Measurements from ENCODE around the gene TARDBP. TPM values are rescaled to one million over a fixed set of nuclear protein-coding genes. Genes with fewer than 3 reads are reported as not detected.

TARDBP gene
- total and polyA plus RNA-seq, 9 of the 15 experiments (the other 6 are each of a cell fraction or from before 2014, with no cell fraction given): 122 to 515 (median 243) TPM

DNA sequence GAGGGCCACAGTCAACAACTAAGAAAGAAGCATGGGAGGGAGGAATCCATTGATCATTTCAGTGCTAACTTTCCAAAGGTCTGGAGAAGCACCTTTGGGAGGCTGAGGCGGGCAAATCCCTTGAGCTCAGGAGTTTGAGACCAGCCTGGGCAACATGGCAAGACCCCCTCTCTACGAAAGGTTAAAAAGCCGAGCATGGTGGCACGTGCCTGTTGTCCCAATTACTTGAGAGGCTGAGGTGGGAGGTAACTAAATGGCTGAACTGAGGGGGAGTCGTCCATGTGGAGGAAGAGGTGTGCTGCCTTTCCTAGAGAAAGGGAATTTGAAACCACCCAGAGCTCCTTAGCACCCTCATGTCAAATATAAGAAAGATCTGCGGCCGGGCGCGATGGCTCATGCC lies 18.4 kb downstream of the TARDBP start:
- no TSS peak for BruUV-seq (replicated peaks)
- no peak overlapping the region for H3K4me3 ChIP-seq
- H3K36me3 ChIP-seq (ENCODE audit: control insufficient read depth, insufficient read depth, low read length): peaks cover 15% of the 10 kb centered on the region; the same call in 2 of the 3 replicates
- 69% methylated on average over 9 of the region's 9 CpGs for WGBS (ENCODE audit: insufficient coverage, low coverage, missing lambda C conversion rate)
- in situ Hi-C loops (cut with MboI): loop anchor here (5.0 kb wide), 1 partner anchor 606 kb away; no protein-coding TSS in a partner anchor
- CTCF ChIA-PET (ENCODE audit: low intra/inter-chr PET ratio): no interaction called here
- peaks cover 8 to 17% of the 10 kb centered on the region in 2 experiments; a peak in 4 of 5 replicates for H3K27me3 ChIP-seq (ENCODE audit: control insufficient read depth in 2 of 2, insufficient read depth in 2 of 2, low read length in 2 of 2)
- H3K4me1 ChIP-seq (replicated peaks in 1 of 2; ENCODE audit: control insufficient read depth in 2 of 2, insufficient read depth in 2 of 2, low read length in 2 of 2): no peaks in the 10 kb centered on the region
- intact Hi-C loops (cut with micrococcal nuclease): loop anchor here (10.0 kb wide), 2 partner anchors 304 to 694 kb away; no protein-coding TSS in a partner anchor
- POLR2A ChIA-PET: interaction anchor here (0.6 to 2.6 kb wide), 3 partner anchors 9 to 170 kb away, joined by 4 to 17 read pairs (median 5); no protein-coding TSS in a partner anchor
- H3K9me1 ChIP-seq (ENCODE audit: control insufficient read depth, insufficient read depth, low read length): no peaks in the 10 kb centered on the region
- no peak overlapping the region for H3K27ac ChIP-seq (ENCODE audit: extremely low read depth, low read depth, low read length)
- H2AFZ ChIP-seq (ENCODE audit: low read depth, low read length): no peak overlapping the region
- ATAC-seq (no peak), FAIRE-seq (no peak), DNase-seq (ENCODE audit: extremely low read depth in 1 of 4, low spot score in 3 of 4) (no peak)
- no peaks in the 10 kb centered on the region for H3K9me3 ChIP-seq (replicated peaks; ENCODE audit: control insufficient read depth, insufficient read depth, low read depth, low read length)
- H3K4me2 ChIP-seq (ENCODE audit: insufficient read depth, low read length): no peak overlapping the region
- no peak overlapping the region for H3K9ac ChIP-seq (ENCODE audit: insufficient read depth in 1 of 2, low read depth in 2 of 2, low read length in 2 of 2)
- no peaks in the 10 kb centered on the region for H4K20me1 ChIP-seq (replicated peaks; ENCODE audit: control insufficient read depth, insufficient read depth, low read length)
- no peaks in the 10 kb centered on the region for H3K79me2 ChIP-seq (ENCODE audit: control insufficient read depth, insufficient read depth, low read length)
- TF ChIP-seq RBFOX2 (IDR thresholded peaks at IDR 0.05; ENCODE audit: low read depth, low read length): no peak
- TF ChIP-seq ILF3 (IDR thresholded peaks at IDR 0.05; ENCODE audit: borderline replicate concordance): peak; percentile 74; the same call in 1 of the 2 replicates
- 0 out of 2 replicates have a peak, but pooled peaks have one; percentile 17 for TF ChIP-seq RHOXF2B (CRISPR knock-in tag; conservative IDR thresholded peaks at IDR 0.05)
- TF ChIP-seq, protein P1, sequence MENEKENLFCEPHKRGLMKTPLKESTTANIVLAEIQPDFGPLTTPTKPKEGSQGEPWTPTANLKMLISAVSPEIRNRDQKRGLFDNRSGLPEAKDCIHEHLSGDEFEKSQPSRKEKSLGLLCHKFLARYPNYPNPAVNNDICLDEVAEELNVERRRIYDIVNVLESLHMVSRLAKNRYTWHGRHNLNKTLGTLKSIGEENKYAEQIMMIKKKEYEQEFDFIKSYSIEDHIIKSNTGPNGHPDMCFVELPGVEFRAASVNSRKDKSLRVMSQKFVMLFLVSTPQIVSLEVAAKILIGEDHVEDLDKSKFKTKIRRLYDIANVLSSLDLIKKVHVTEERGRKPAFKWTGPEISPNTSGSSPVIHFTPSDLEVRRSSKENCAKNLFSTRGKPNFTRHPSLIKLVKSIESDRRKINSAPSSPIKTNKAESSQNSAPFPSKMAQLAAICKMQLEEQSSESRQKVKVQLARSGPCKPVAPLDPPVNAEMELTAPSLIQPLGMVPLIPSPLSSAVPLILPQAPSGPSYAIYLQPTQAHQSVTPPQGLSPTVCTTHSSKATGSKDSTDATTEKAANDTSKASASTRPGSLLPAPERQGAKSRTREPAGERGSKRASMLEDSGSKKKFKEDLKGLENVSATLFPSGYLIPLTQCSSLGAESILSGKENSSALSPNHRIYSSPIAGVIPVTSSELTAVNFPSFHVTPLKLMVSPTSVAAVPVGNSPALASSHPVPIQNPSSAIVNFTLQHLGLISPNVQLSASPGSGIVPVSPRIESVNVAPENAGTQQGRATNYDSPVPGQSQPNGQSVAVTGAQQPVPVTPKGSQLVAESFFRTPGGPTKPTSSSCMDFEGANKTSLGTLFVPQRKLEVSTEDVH (IDR thresholded peaks at IDR 0.05; ENCODE audit: low read depth, partially characterized antibody): peak; percentile 27
- no peak for TF ChIP-seq STAG1 (CRISPR knock-in tag; IDR thresholded peaks at IDR 0.05; ENCODE audit: borderline replicate concordance)
- no peak for TF ChIP-seq JUN (IDR thresholded peaks at IDR 0.05; ENCODE audit: borderline replicate concordance, low read depth, low read length)
- TF ChIP-seq JUN (CRISPR knock-in tag; IDR thresholded peaks at IDR 0.05; ENCODE audit: borderline replicate concordance): no peak
- TF ChIP-seq PCBP1 (IDR thresholded peaks at IDR 0.05; ENCODE audit: low read depth, low read length, poor library complexity, severe bottlenecking): no peak
- no peak for TF ChIP-seq RFX5 (IDR thresholded peaks at IDR 0.05; ENCODE audit: low read depth, low read length)
- no peak for TF ChIP-seq HMG20A (CRISPR knock-in tag; conservative IDR thresholded peaks at IDR 0.05)
- TF ChIP-seq NELFE (IDR thresholded peaks at IDR 0.05; ENCODE audit: insufficient read depth, insufficient read length): no peak
- TF ChIP-seq ZNF121 (CRISPR knock-in tag; conservative IDR thresholded peaks at IDR 0.05): no peak
- TF ChIP-seq, protein P2, sequence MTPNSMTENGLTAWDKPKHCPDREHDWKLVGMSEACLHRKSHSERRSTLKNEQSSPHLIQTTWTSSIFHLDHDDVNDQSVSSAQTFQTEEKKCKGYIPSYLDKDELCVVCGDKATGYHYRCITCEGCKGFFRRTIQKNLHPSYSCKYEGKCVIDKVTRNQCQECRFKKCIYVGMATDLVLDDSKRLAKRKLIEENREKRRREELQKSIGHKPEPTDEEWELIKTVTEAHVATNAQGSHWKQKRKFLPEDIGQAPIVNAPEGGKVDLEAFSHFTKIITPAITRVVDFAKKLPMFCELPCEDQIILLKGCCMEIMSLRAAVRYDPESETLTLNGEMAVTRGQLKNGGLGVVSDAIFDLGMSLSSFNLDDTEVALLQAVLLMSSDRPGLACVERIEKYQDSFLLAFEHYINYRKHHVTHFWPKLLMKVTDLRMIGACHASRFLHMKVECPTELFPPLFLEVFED (CRISPR knock-in tag; conservative IDR thresholded peaks at IDR 0.05): peak; percentile 47; the same call in 1 of the 2 replicates
- TF ChIP-seq ZNF586 (CRISPR knock-in tag; conservative IDR thresholded peaks at IDR 0.05): no peak
- no peak for TF ChIP-seq PHF8 (IDR thresholded peaks at IDR 0.05; ENCODE audit: borderline replicate concordance, low read length)
- TF ChIP-seq FIP1L1 (IDR thresholded peaks at IDR 0.05; ENCODE audit: low read depth, low read length, poor library complexity, severe bottlenecking): no peak
- TF ChIP-seq, protein P3, sequence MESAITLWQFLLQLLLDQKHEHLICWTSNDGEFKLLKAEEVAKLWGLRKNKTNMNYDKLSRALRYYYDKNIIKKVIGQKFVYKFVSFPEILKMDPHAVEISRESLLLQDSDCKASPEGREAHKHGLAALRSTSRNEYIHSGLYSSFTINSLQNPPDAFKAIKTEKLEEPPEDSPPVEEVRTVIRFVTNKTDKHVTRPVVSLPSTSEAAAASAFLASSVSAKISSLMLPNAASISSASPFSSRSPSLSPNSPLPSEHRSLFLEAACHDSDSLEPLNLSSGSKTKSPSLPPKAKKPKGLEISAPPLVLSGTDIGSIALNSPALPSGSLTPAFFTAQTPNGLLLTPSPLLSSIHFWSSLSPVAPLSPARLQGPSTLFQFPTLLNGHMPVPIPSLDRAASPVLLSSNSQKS (CRISPR knock-in tag; IDR thresholded peaks at IDR 0.05): no peak
- TF ChIP-seq SMAD1 (IDR thresholded peaks at IDR 0.05; ENCODE audit: low read depth, low read length, partially characterized antibody): no peak

All from K562 (cell line).